HUES48 (cell line): ENCODE results near the gene UPF3B.
"Not testable (repeated sequence)": the region's sequence is repeated elsewhere in the genome, so short reads cannot be mapped to it uniquely, and the experiment has no call there.

Experiments
- H3K27ac ChIP-seq: one replicate; pipeline ENCODE4 v1.7.0; 2013; ENCODE audit warnings: low read depth, low read length, inconsistent platforms
- H3K27me3 ChIP-seq: 2 replicates; pipeline ENCODE4 v1.6.1; 2013; ENCODE audit warnings: mild to moderate bottlenecking, low read length; ENCODE audit not compliant: control insufficient read depth, insufficient read depth
- H3K36me3 ChIP-seq: 2 replicates; pipeline ENCODE4 v1.6.1; 2013; ENCODE audit warnings: low read length; ENCODE audit not compliant: control insufficient read depth, insufficient read depth
- H3K4me1 ChIP-seq: 2 replicates; pipeline ENCODE4 v1.6.1; 2013; ENCODE audit warnings: mild to moderate bottlenecking, low read length; ENCODE audit not compliant: control insufficient read depth, insufficient read depth
- H3K4me3 ChIP-seq: 2 replicates; pipeline ENCODE4 v1.5.1; 2013; ENCODE audit warnings: mild to moderate bottlenecking, low read depth, low read length
- H3K9ac ChIP-seq: 2 replicates; pipeline ENCODE4 v1.6.1; 2013; ENCODE audit warnings: mild to moderate bottlenecking, low read depth, low read length, moderate library complexity
- H3K9me3 ChIP-seq: 2 replicates; pipeline ENCODE4 v1.6.1; 2013; ENCODE audit warnings: low read length; ENCODE audit not compliant: control insufficient read depth, insufficient read depth

The UPF3B gene, protein sequence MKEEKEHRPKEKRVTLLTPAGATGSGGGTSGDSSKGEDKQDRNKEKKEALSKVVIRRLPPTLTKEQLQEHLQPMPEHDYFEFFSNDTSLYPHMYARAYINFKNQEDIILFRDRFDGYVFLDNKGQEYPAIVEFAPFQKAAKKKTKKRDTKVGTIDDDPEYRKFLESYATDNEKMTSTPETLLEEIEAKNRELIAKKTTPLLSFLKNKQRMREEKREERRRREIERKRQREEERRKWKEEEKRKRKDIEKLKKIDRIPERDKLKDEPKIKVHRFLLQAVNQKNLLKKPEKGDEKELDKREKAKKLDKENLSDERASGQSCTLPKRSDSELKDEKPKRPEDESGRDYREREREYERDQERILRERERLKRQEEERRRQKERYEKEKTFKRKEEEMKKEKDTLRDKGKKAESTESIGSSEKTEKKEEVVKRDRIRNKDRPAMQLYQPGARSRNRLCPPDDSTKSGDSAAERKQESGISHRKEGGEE

DNA sequence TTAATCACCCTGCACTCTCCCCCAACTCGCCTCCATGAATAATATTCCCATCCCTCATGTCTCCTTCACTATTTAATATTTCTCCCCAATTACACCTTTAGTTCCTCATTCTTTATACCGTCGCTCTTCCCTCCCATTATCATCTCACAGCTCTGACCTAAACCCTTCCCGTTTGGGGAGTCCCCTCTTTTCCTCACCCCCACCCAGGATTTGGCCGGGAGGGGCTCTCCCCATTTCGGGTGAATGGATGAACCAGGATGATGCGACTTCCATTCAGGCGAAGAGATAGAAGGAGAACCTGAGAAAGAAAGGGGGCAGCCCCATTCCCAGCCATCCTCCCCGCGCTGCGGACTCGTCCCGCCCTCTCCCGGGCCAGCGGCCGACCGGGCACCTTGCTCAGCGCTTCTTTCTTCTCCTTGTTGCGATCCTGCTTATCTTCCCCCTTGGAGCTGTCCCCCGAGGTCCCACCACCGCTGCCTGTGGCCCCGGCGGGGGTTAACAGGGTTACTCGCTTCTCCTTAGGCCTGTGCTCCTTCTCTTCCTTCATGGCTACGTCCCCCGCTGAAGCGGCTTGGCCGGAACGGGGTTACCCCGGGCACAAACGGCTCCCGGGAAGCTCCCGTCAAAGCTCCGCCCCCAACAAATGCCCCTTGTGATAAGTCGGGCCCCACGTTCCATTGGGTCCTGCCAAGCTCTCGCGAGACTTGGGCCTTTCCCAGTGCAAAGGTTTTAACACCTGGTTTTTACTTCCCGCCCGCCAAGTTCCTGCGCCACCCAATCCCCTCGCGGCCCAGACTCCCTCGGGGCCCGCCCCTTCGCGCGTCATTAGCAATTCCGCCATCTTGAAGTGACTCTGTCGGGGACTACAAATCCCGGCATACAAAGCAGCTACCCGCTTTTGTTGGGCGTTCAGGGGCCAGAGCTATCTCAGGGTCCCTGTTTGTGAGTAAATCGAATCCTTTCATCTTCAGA, at the start of gene UPF3B:
Gene UPF3B, minus strand, starts transcription at position 582 of the 972 bp plus-strand sequence. Its CDS starts 35 bp downstream, at position 547.
- Histone ChIP-seq H3K27me3 (no peaks in the 10 kb centered on the region), H3K9ac (peak within 1 kb of the TSS; percentile 91), H3K9me3 (peaks cover 47% of the 10 kb centered on the region), H3K27ac (peak within 1 kb of the TSS; percentile 92), H3K4me3 (peak within 1 kb of the TSS; percentile 91), H3K36me3 (peaks cover 24% of the 10 kb centered on the region), H3K4me1 (no peaks in the 10 kb centered on the region)

DNA sequence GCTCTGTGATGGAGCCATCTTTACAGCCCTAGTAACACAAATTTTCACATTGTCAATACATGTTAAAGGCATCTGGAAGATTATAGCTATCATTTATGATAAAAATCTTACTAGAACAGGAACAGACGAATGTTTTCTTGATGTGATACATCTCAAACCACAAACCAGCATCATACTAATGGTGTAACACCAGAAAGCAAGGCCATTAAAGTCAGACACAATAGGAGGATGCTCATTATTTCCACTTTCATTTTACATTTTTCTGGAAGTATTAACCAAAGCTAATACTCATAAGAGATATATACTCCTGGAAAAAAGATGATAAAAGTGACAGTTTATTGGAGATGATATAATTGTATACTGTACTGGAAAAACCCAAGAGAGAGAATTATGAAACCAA, 48.2 kb upstream of the UPF3B start:
- Histone ChIP-seq H3K27ac (no peak overlapping the region), H3K27me3 (no peaks in the 10 kb centered on the region), H3K9me3 (peaks cover 26% of the 10 kb centered on the region), H3K4me1 (no peaks in the 10 kb centered on the region), H3K4me3 (no peak overlapping the region), H3K36me3 (no peaks in the 10 kb centered on the region), H3K9ac (no peak overlapping the region)

DNA sequence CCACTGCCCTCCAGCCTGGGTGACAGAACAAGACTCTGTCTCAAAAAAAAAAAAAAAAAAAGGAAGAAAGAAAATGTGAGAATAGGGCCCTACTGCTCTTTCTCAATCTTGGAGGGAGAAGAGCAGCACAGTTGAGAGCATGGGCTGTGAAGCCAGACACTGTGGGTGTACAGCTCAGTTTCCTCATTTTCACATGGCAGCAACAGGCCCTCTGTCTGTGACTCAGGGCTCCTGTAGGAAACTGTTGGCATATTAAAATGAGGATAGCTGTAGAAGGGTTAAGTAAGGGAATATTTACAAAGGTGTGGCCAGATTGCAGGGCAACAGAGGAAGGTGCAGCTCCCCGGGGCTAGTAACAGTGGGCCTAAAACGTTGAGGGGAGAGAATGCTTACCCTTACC, 46.4 kb upstream of the UPF3B start:
- no peak overlapping the region for H3K4me3 ChIP-seq
- H3K36me3 ChIP-seq, result no peaks in the 10 kb centered on the region
- no peak overlapping the region for H3K27ac ChIP-seq
- H3K9ac ChIP-seq, result no peak overlapping the region
- H3K27me3 ChIP-seq, result no peaks in the 10 kb centered on the region
- peaks cover 14% of the 10 kb centered on the region for H3K9me3 ChIP-seq
- H3K4me1 ChIP-seq, result no peaks in the 10 kb centered on the region

DNA sequence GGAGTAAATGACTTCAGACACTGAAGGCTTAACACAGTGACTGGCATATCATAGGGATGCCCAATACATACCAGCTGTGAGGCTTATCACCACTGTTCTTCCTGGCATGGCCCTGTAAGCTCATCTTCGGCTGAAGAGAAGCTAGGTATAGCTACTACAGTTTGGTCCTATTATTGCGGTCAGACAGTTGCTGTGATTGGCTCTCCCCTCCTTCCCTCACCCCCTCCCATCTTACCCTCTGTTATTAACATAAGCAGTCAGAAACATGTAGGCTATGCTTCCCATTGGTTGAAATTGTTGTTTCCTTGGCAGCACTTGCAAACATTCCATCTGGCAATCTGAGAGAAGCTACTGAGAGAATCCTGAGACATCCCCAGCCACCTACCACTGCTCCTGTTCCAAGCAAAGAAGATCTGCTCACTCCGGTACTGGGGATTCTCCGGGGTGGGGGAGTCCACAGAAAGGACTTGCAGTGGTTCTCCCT, 43.1 kb upstream of the UPF3B start, which contains the start of gene AKAP14:
Gene AKAP14, plus strand, starts transcription at position 51 of the 484 bp plus-strand sequence. CDS start 7,331 bp downstream, outside the sequence.
- H3K9ac ChIP-seq, result no peak within 1 kb of the TSS
- H3K36me3 ChIP-seq, result no peaks in the 10 kb centered on the region
- H3K9me3 ChIP-seq, result peaks cover 15% of the 10 kb centered on the region; the same call in 1 of the 2 replicates
- H3K27ac ChIP-seq, result no peak within 1 kb of the TSS
- no peak within 1 kb of the TSS for H3K4me3 ChIP-seq
- H3K4me1 ChIP-seq, result no peaks in the 10 kb centered on the region
- H3K27me3 ChIP-seq, result no peaks in the 10 kb centered on the region

DNA sequence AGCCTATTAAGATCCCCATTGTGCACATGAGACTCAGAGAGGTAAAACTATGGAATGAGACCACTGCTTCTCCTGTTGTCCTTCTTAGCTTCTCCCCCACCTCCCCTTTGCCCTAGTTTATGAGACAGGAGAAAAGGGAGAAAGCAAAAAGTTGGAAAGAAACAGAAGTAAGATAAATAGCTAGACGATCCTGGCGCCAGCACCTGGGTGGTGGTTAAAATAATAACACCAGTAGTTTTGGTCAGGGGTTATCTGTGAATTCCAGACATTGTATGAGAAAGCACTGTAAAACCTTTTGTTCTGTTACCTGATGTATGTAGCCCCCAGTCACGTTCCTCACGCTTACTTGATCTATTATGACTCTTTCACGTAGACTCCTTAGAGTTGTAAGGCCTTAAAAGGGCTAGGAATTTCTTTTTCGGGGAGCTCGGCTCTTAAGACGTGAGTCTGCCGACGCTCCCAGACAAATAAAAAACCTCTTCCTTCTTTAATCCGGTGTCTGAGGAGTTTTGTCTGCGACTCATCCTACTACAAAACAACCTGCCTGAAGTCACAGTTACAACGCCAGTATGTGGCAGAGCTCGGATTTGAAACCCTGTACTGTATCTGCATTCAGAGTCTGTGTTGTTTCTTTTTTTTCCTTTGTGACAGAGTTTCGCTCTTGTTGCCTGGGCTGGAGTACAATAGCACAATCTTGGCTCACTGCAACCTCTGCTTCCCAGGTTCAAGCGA, 39.4 kb upstream of the UPF3B start:
- H3K4me3 ChIP-seq, H3K27ac ChIP-seq, H3K36me3 ChIP-seq, H3K4me1 ChIP-seq, H3K9ac ChIP-seq, H3K27me3 ChIP-seq, H3K9me3 ChIP-seq: not testable (repeated sequence)

DNA sequence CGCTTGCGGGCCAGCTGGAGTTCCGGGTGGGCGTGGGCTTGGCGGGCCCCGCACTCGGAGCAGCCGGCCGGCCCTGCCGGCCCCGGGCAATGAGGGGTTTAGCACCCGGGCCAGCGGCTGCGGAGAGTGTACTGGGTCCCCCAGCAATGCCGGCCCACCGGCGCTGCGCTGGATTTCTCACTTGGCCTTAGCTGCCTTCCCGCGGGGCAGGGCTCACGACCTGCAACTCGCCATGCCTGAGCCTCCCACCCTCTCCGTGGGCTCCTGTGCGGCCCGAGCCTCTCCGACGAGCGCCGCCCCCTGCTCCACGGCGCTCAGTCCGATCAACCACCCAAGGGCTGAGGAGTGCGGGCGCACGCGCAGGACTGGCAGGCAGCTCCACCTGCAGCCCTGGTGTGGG, 37.9 kb upstream of the UPF3B start:
- not testable (repeated sequence) for H3K36me3 ChIP-seq, H3K27me3 ChIP-seq, H3K9ac ChIP-seq, H3K4me1 ChIP-seq, H3K27ac ChIP-seq, H3K4me3 ChIP-seq
- peaks cover 15% of the 10 kb centered on the region; the same call in 1 of the 2 replicates for H3K9me3 ChIP-seq

DNA sequence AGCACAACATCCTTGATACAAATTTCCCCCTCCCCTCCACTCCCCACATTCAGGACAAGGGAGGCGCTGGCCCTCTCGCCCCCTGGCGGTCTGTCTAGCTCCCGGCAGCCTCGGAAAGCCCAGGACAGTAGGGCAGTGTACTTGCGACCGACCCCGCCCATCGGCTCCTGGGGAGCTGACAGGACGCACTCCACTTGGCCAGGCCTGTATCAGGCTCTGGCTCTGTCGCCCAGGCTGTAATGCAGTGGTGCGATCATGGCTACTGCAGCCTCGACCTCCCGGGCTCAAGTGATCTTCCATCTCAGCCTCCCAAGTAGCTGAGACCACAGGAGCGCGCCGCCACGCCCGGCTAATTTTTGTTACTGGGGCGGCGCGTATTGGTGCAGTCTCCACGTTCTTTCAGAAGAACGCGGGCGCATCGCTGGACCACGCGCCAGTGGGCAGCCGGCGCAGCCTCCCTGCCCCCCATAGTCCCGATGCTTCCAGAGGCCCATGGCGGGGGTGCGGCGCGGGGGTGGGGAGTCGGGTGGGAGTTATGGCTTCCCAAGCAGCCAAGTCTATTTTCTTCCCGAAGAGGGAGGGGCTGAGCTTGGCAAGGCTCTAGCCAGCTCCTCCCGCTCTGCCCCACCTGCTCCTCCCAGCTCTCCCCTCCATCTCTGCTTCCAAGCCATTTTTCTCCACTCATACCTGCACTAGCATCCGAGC, 35.1 kb upstream of the UPF3B start:
- H3K27me3 ChIP-seq, result no peaks in the 10 kb centered on the region
- no peak overlapping the region for H3K9ac ChIP-seq
- H3K9me3 ChIP-seq, result peaks cover 25% of the 10 kb centered on the region; the same call in 1 of the 2 replicates
- peak overlapping the region; percentile 70 for H3K4me3 ChIP-seq
- H3K4me1 ChIP-seq, result no peaks in the 10 kb centered on the region
- no peaks in the 10 kb centered on the region for H3K36me3 ChIP-seq
- H3K27ac ChIP-seq, result no peak overlapping the region

DNA sequence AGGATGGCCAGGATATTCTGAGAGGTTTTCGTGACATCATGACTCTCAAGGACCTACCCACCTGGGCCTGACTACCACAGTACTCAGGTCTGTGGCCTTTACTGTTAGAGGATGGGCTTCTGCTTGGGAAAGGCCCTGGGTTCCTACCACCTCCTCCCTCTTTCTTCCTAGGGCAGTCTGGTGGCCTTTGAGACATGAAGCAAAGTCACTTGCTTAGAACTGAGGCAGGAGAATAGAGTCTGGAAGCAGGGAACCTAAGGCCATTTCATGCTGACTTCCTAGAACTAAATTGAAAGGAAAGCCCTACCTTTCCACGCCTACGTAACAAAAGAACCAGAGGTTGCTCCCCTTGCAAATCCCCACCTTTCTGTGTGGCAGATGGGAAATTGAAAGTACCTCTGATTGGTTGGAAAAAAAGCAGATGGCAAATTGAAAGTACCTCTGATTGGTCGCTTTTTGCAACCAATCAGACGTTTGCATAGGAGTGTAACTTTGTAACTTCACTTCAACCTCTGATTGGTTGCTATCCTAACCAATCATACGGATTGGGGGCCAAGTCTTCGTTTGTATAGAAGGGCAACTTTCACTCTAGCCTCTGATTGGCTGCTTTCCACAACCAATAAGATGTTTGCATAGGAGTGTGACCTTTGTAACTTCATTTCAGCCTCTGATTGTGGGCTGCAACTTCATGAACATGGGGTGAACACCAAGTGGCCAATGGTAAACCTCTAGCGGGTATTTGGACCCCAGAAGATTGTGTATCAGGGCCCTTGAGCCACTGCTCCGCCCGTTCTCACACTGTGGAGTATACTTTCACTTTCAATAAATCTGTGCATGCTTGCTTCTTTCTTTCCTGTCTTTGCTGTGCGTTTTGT, 33.0 kb upstream of the UPF3B start:
- no peaks in the 10 kb centered on the region for H3K27me3 ChIP-seq

DNA sequence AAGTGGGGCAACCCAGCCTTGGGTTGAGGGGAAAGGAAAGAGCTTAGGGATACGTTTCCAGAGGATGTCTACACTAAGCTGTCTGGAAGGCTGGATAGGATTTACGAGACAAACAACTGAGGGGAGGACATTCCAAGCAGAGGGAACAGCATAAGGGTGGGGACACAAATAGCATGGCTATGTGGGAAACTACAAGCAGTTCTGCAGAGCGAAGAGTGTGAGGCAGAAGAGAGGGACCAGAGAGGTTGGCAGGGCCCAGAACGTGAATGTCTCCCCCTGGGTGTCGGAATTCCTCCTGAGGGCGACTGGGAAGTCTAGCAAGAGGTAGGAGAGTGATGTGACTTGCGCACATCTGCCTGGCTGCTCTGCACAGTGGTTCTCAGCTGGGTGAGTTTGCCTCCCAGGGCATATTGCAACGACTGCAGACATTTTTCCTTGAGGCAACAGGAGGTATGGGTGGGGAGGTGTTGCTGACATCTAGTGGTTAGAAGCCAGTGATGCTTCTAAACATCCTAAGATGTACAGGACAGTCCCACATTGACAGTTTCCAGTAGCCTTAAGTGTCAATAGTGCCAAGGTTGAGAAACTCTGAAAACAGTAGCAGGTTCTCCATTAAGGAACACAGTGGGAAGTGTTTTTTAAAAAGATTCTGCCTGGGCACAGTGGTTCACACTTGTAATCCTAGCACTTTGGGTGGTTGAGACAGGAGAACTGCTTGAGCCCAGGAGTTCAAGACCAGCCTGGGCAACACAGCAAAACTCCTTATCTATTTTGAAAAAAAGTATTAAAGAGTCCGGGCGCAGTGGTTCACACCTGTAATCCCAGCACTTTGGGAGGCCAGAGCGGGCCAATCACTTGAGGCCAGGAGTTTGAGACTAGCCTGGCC, 28.0 kb upstream of the UPF3B start:
- no peak overlapping the region for H3K27ac ChIP-seq
- no peak overlapping the region for H3K9ac ChIP-seq
- no peak overlapping the region for H3K4me3 ChIP-seq

More for the DNA sequence above, 33.0 kb upstream of the UPF3B start:
- Histone ChIP-seq H3K4me3 (no peak overlapping the region), H3K27ac (no peak overlapping the region), H3K36me3 (no peaks in the 10 kb centered on the region), H3K9me3 (peaks cover 22% of the 10 kb centered on the region; the same call in 1 of the 2 replicates), H3K9ac (no peak overlapping the region), H3K4me1 (no peaks in the 10 kb centered on the region)

More for the DNA sequence above, 28.0 kb upstream of the UPF3B start:
- H3K9me3 ChIP-seq, result peaks cover 27% of the 10 kb centered on the region; the same call in 1 of the 2 replicates
- no peaks in the 10 kb centered on the region for H3K27me3 ChIP-seq
- peaks cover 14% of the 10 kb centered on the region for H3K36me3 ChIP-seq
- no peaks in the 10 kb centered on the region for H3K4me1 ChIP-seq
